IMR-90 (cell line): ENCODE results near the gene AQP1. TPM values are rescaled to one million over a fixed set of nuclear protein-coding genes. Genes with fewer than 3 reads are reported as not detected.

ENCODE experiments used
- ATAC-seq: fragments of 200-7000 bp; cut with Tn5 transposase; 2 replicates; pipeline ENCODE4 v1.9.1; 2020; ENCODE audit warnings: low read depth, mild to moderate bottlenecking, moderate library complexity
- BruUV-seq: library from RNA; stranded (reverse); fragments of 400-500 nt; replicated peaks from 2 replicates; lab custom pipeline; 2021; lab: Mats Ljungman, UMichigan
- CTCF ChIA-PET: fragments of 300-600 bp; formaldehyde crosslinking; extraction: SDS; loops from one replicate; lab custom pipeline; 2021; ENCODE audit warnings: antibody characterized with exemption; lab: Yijun Ruan, JAX
- POLR2A ChIA-PET: fragments of 300-600 bp; sonication (Branson Sonifier 250); formaldehyde crosslinking; loops from one replicate; lab custom pipeline; 2022; ENCODE audit warnings: antibody characterized with exemption; ENCODE audit not compliant: unreplicated experiment; lab: Charles Lee
- DNase-seq: peaks from one replicate; pipeline ENCODE4 v3.0.0; 2013
- H2AFZ ChIP-seq: replicated peaks from 2 replicates; pipeline ENCODE3; 2013; ENCODE audit warnings: low read length, mild to moderate bottlenecking; ENCODE audit not compliant: poor library complexity
- H2AK5ac ChIP-seq: 2 replicates; pipeline ENCODE4 v1.6.1; 2013; ENCODE audit warnings: low read depth, low read length, inconsistent platforms
- H2AK9ac ChIP-seq: replicated peaks from 2 replicates; pipeline ENCODE3; 2013; ENCODE audit warnings: mild to moderate bottlenecking, low read depth, low read length, moderate library complexity; ENCODE audit not compliant: poor library complexity
- H2BK120ac ChIP-seq: 2 replicates; pipeline ENCODE4 v1.6.1; 2013; ENCODE audit warnings: low read depth, low read length, inconsistent platforms
- H2BK15ac ChIP-seq: 3 replicates; pipeline ENCODE4 v1.6.1; 2013; ENCODE audit warnings: low read depth, low read length, inconsistent platforms
- H2BK20ac ChIP-seq: 2 replicates; pipeline ENCODE4 v1.6.1; 2013; ENCODE audit warnings: low read depth, mild to moderate bottlenecking, inconsistent platforms, low read length, moderate library complexity
- H2BK5ac ChIP-seq: 2 replicates; pipeline ENCODE4 v1.6.1; 2013; ENCODE audit warnings: mild to moderate bottlenecking, low read depth, low read length, inconsistent platforms; ENCODE audit not compliant: poor library complexity, severe bottlenecking
- H3K14ac ChIP-seq: replicated peaks from 2 replicates; pipeline ENCODE4 v1.6.1; 2013; ENCODE audit warnings: low read depth, low read length, inconsistent platforms
- H3K18ac ChIP-seq: 2 replicates; pipeline ENCODE4 v1.6.1; 2013; ENCODE audit warnings: low read depth, low read length, control low read depth
- H3K23ac ChIP-seq: 2 replicates; pipeline ENCODE4 v1.6.1; 2013; ENCODE audit warnings: low read depth, low read length, inconsistent platforms
- H3K27ac ChIP-seq: 2 replicates; pipeline ENCODE4 v1.5.1; 2013; ENCODE audit warnings: mild to moderate bottlenecking, control low read depth, low read length; ENCODE audit not compliant: insufficient read depth
- H3K27me3 ChIP-seq: 2 replicates; pipeline ENCODE4 v1.6.1; 2013; ENCODE audit warnings: low read length; ENCODE audit not compliant: control insufficient read depth, insufficient read depth
- H3K36me3 ChIP-seq: 2 replicates; pipeline ENCODE4 v1.6.1; 2013; ENCODE audit warnings: low read length, mixed read lengths; ENCODE audit not compliant: control insufficient read depth, insufficient read depth
- H3K4ac ChIP-seq: 2 replicates; pipeline ENCODE4 v1.6.1; 2013; ENCODE audit warnings: low read depth, low read length, inconsistent platforms
- H3K4me1 ChIP-seq: 2 replicates; pipeline ENCODE4 v1.6.1; 2013; ENCODE audit warnings: low read length, mixed read lengths; ENCODE audit not compliant: control insufficient read depth, insufficient read depth
- H3K4me2 ChIP-seq: 2 replicates; pipeline ENCODE4 v1.6.1; 2013; ENCODE audit warnings: low read depth, mild to moderate bottlenecking, control low read depth, low read length, moderate library complexity
- H3K4me3 ChIP-seq: 2 replicates; pipeline ENCODE4 v1.5.1; 2013; ENCODE audit warnings: low read depth, mild to moderate bottlenecking, control low read depth, low read length, moderate library complexity; ENCODE audit not compliant: insufficient read depth
- H3K56ac ChIP-seq: 2 replicates; pipeline ENCODE4 v1.6.1; 2013; ENCODE audit warnings: low read length, inconsistent platforms; ENCODE audit not compliant: insufficient read depth; ENCODE audit errors: extremely low read depth
- H3K79me1 ChIP-seq, 2 experiments: 2 replicates each; pipeline ENCODE4 v1.6.1; 2013; ENCODE audit warnings: low read length in 2 of 2, inconsistent platforms in 1 of 2, low read depth in 1 of 2
- H3K9ac ChIP-seq: 2 replicates; pipeline ENCODE4 v1.6.1; 2013; ENCODE audit warnings: low read depth, low read length, control low read depth
- H3K9me1 ChIP-seq: 2 replicates; pipeline ENCODE4 v1.6.1; 2013; ENCODE audit warnings: low read length, inconsistent platforms; ENCODE audit not compliant: insufficient read depth
- H3K9me3 ChIP-seq: 2 replicates; pipeline ENCODE4 v1.6.1; 2013; ENCODE audit warnings: low read length; ENCODE audit not compliant: control insufficient read depth, insufficient read depth
- H4K20me1 ChIP-seq: 2 replicates; pipeline ENCODE4 v1.6.1; 2013; ENCODE audit warnings: low read length, inconsistent platforms; ENCODE audit not compliant: insufficient read depth
- H4K5ac ChIP-seq: 2 replicates; pipeline ENCODE4 v1.6.1; 2013; ENCODE audit warnings: mild to moderate bottlenecking, low read depth, low read length, control low read depth
- H4K8ac ChIP-seq, 2 experiments: 2 replicates each; pipeline ENCODE4 v1.6.1; 2013; ENCODE audit warnings: low read depth in 2 of 2, low read length in 2 of 2, control low read depth in 1 of 2, inconsistent platforms in 1 of 2
- H4K91ac ChIP-seq: 2 replicates; pipeline ENCODE4 v1.6.1; 2013; ENCODE audit warnings: low read depth, low read length, inconsistent platforms; ENCODE audit not compliant: insufficient read depth
- BHLHE40 ChIP-seq: fragments of 150-350 bp; IDR thresholded peaks from 2 replicates; pipeline ENCODE4 v1.6.1; 2016; ENCODE audit warnings: mild to moderate bottlenecking, low read depth, low read length
- CEBPB ChIP-seq: IDR thresholded peaks from 2 replicates; pipeline ENCODE4 v1.6.1; 2012; ENCODE audit warnings: low read depth, low read length, improper control_type of control experiment
- CHD1 ChIP-seq: IDR thresholded peaks from 2 replicates; pipeline ENCODE4 v1.6.1; 2012; ENCODE audit warnings: low read depth, low read length, improper control_type of control experiment
- CTCF ChIP-seq: conservative IDR thresholded peaks from 2 replicates; pipeline ENCODE4 v1.5.1; 2012; ENCODE audit warnings: mild to moderate bottlenecking, low read depth, low read length, improper control_type of control experiment
- FOS ChIP-seq: fragments of 150-350 bp; IDR thresholded peaks from 2 replicates; pipeline ENCODE4 v1.6.1; 2016; ENCODE audit warnings: low read depth, low read length
- MAFK ChIP-seq: IDR thresholded peaks from 2 replicates; pipeline ENCODE4 v1.6.1; 2012; ENCODE audit warnings: low read depth, low read length, improper control_type of control experiment
- MAZ ChIP-seq: IDR thresholded peaks from 2 replicates; pipeline ENCODE4 v1.6.1; 2012; ENCODE audit warnings: low read depth, mild to moderate bottlenecking, low read length, improper control_type of control experiment, moderate library complexity, borderline replicate concordance
- MXI1 ChIP-seq: IDR thresholded peaks from 2 replicates; pipeline ENCODE4 v1.6.1; 2012; ENCODE audit warnings: low read depth, mild to moderate bottlenecking, low read length, moderate library complexity, borderline replicate concordance
- NFE2L2 ChIP-seq: fragments of 150-350 bp; IDR thresholded peaks from 2 replicates; pipeline ENCODE4 v1.6.1; 2016; ENCODE audit warnings: low read depth, mild to moderate bottlenecking, low read length
- POLR2A ChIP-seq: IDR thresholded peaks from 2 replicates; pipeline ENCODE4 v1.6.1; 2012; ENCODE audit warnings: mild to moderate bottlenecking, low read depth, low read length
- RAD21 ChIP-seq: IDR thresholded peaks from 2 replicates; pipeline ENCODE4 v1.6.1; 2012; ENCODE audit warnings: low read length, improper control_type of control experiment
- RCOR1 ChIP-seq: IDR thresholded peaks from 2 replicates; pipeline ENCODE4 v1.6.1; 2012; ENCODE audit warnings: mild to moderate bottlenecking, low read length, improper control_type of control experiment; ENCODE audit not compliant: insufficient replicate concordance
- RFX5 ChIP-seq: IDR thresholded peaks from 2 replicates; pipeline ENCODE4 v1.8.0; 2012; ENCODE audit warnings: low read depth, mild to moderate bottlenecking, low read length, moderate library complexity
- SMC3 ChIP-seq: fragments of 150-350 bp; IDR thresholded peaks from 2 replicates; pipeline ENCODE4 v1.6.1; 2016; ENCODE audit warnings: low read depth, mild to moderate bottlenecking, antibody characterized with exemption, low read length, moderate library complexity
- WGBS, 2 experiments: methylation state at CpG; one replicate each; pipeline versions ENCODE4 v1.1.5 to v1.1.7; 2013; ENCODE audit warnings: missing lambda C conversion rate in 2 of 2; ENCODE audit not compliant: insufficient read length in 1 of 2; ENCODE audit errors: extremely low coverage in 2 of 2; 5-methylcytosine and 5-hydroxymethylcytosine counted together
- dilution Hi-C: fragments of 300-500 bp; cut with HindIII; formaldehyde crosslinking; loops from one replicate; pipeline ENCODE4 v1.14.3; 2018; ENCODE audit warnings: low sequenced_read_pairs; ENCODE audit not compliant: unreplicated experiment
- in situ Hi-C: fragments of 300-500 bp; cut with MboI; formaldehyde crosslinking; loops from 3 replicates; pipeline ENCODE4 v1.14.3; 2019; ENCODE audit warnings: low sequenced_read_pairs, inconsistent platforms, mixed read lengths
- intact Hi-C: fragments of 100-400 bp; cut with micrococcal nuclease; formaldehyde crosslinking; loops from 2 replicates; pipeline ENCODE4 v1.10.0; 2022
- polyA plus RNA-seq, 3 experiments: library from polyadenylated mRNA; depleted of rRNA; stranded (reverse); fragments of >200 nt; gene quantifications; 2 replicates each; pipeline ENCODE4 v1.2.3, GENCODE V29; 2012; ENCODE audit warnings: low replicate concordance in 1 of 3
- total RNA-seq: library from RNA; depleted of rRNA; stranded (reverse); fragments of >200 nt; gene quantifications from 2 replicates; pipeline ENCODE4 v1.2.3, GENCODE V29; 2012
- TF ChIP-seq, protein P1 (sequence below): fragments of 150-350 bp; IDR thresholded peaks from 2 replicates; pipeline ENCODE4 v1.6.1; 2017; ENCODE audit warnings: mild to moderate bottlenecking, antibody characterized with exemption, low read length, low read depth
- TF ChIP-seq, protein P2 (sequence below): fragments of 150-350 bp; IDR thresholded peaks from 2 replicates; pipeline ENCODE4 v1.6.1; 2016; ENCODE audit warnings: low read depth, mild to moderate bottlenecking, low read length, moderate library complexity, borderline replicate concordance

The AQP1 gene
- total and polyA plus RNA-seq, 2 of the 4 experiments (the other 2 are of a cell fraction), result 0.18 to 0.39 TPM

GRCh38 chr7:30901856-30902255 is 9.8 kb upstream of the AQP1 start:
- CTCF ChIA-PET, result no interaction called here
- Histone ChIP-seq H4K91ac (no peak overlapping the region), H3K9me1 (0 out of 2 replicates have a peak, but pooled peaks cover 5% of the 10 kb centered on the region), H2AK9ac (no peak overlapping the region), H3K14ac (no peak overlapping the region), H3K56ac (no peak overlapping the region), H3K36me3 (no peaks in the 10 kb centered on the region), H3K27me3 (peaks cover 4% of the 10 kb centered on the region; the same call in 1 of the 2 replicates), H4K5ac (no peak overlapping the region), H3K9ac (no peak overlapping the region), H2BK5ac (no peak overlapping the region), H3K4me1 (peaks cover 11% of the 10 kb centered on the region), H3K9me3 (no peaks in the 10 kb centered on the region), H4K20me1 (no peaks in the 10 kb centered on the region), H3K4ac (no peak overlapping the region), H2AK5ac (no peak overlapping the region), H2BK15ac (no peak overlapping the region), H3K18ac (no peak overlapping the region), H3K79me1 (no peaks in the 10 kb centered on the region), H2BK20ac (no peak overlapping the region), H2BK120ac (no peak overlapping the region), H4K8ac (no peak overlapping the region), H3K27ac (no peak overlapping the region), H3K23ac (no peak overlapping the region), H2AFZ (peak overlapping the region; percentile 14), H3K4me2 (no peak overlapping the region), H3K4me3 (no peak overlapping the region)
- dilution Hi-C loops, result no loop called here
- TF ChIP-seq POLR2A (no peak), BHLHE40 (no peak), MAFK (no peak), RFX5 (no peak), CTCF (no peak), FOS (no peak), SMC3 (no peak), MXI1 (no peak), RCOR1 (no peak), CHD1 (no peak), CEBPB (no peak), NFE2L2 (no peak), MAZ (no peak), RAD21 (no peak)
- TF ChIP-seq, protein P1, sequence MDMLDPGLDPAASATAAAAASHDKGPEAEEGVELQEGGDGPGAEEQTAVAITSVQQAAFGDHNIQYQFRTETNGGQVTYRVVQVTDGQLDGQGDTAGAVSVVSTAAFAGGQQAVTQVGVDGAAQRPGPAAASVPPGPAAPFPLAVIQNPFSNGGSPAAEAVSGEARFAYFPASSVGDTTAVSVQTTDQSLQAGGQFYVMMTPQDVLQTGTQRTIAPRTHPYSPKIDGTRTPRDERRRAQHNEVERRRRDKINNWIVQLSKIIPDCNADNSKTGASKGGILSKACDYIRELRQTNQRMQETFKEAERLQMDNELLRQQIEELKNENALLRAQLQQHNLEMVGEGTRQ, result no peak
- TF ChIP-seq, protein P2, sequence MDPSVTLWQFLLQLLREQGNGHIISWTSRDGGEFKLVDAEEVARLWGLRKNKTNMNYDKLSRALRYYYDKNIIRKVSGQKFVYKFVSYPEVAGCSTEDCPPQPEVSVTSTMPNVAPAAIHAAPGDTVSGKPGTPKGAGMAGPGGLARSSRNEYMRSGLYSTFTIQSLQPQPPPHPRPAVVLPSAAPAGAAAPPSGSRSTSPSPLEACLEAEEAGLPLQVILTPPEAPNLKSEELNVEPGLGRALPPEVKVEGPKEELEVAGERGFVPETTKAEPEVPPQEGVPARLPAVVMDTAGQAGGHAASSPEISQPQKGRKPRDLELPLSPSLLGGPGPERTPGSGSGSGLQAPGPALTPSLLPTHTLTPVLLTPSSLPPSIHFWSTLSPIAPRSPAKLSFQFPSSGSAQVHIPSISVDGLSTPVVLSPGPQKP, result no peak
- POLR2A ChIA-PET, result no interaction called here
- 100% methylated on average over 1 of the region's 2 CpGs; no CpG with 5 or more reads in 1 of the 2 experiments for WGBS, 2 experiments
- BruUV-seq, result no TSS peak
- ATAC-seq, result no peak
- intact Hi-C loops, result no loop called here
- no peak for DNase-seq
- in situ Hi-C loops, result no loop called here
